NT2/D1 (cell line): Measurements from ENCODE around the gene CNKSR3.
"Not testable (repeated sequence)": the region's sequence is repeated elsewhere in the genome, so short reads cannot be mapped to it uniquely, and the experiment has no call there.

Experiments used
- DNase-seq: peaks from one replicate; pipeline ENCODE4 v3.0.0-alpha.2; 2011; ENCODE audit warnings: low read depth, low spot score
- H3K27me3 ChIP-seq: 2 replicates; pipeline ENCODE4 v1.6.0; 2011; ENCODE audit warnings: mild to moderate bottlenecking; ENCODE audit not compliant: insufficient read length, insufficient read depth
- H3K36me3 ChIP-seq: 2 replicates; pipeline ENCODE4 v1.6.1; 2011; ENCODE audit warnings: mild to moderate bottlenecking, low read length, mixed read lengths; ENCODE audit not compliant: insufficient read depth, insufficient read length
- H3K4me1 ChIP-seq: 2 replicates; pipeline ENCODE4 v1.5.1; 2011; ENCODE audit not compliant: insufficient read depth, insufficient read length
- H3K4me3 ChIP-seq: 2 replicates; pipeline ENCODE4 v1.5.1; 2011; ENCODE audit warnings: low read depth; ENCODE audit not compliant: insufficient read length
- H3K9ac ChIP-seq: 2 replicates; pipeline ENCODE4 v1.6.0; 2011; ENCODE audit warnings: low read depth; ENCODE audit not compliant: insufficient read length
- H3K9me3 ChIP-seq: 2 replicates; pipeline ENCODE4 v1.5.1; 2011; ENCODE audit warnings: mild to moderate bottlenecking, low read length; ENCODE audit not compliant: insufficient read depth
- SUZ12 ChIP-seq: IDR thresholded peaks from 2 replicates; pipeline ENCODE4 v1.6.1; 2011; ENCODE audit not compliant: insufficient read length, insufficient read depth; ENCODE audit errors: extremely low read depth
- YY1 ChIP-seq: IDR thresholded peaks from 2 replicates; pipeline ENCODE4 v1.6.1; 2011; ENCODE audit not compliant: insufficient read length, insufficient read depth
- ZNF274 ChIP-seq: IDR thresholded peaks from 2 replicates; pipeline ENCODE4 v1.6.1; 2011; ENCODE audit warnings: mild to moderate bottlenecking, low read depth, low read length

CNKSR3 gene

DNA sequence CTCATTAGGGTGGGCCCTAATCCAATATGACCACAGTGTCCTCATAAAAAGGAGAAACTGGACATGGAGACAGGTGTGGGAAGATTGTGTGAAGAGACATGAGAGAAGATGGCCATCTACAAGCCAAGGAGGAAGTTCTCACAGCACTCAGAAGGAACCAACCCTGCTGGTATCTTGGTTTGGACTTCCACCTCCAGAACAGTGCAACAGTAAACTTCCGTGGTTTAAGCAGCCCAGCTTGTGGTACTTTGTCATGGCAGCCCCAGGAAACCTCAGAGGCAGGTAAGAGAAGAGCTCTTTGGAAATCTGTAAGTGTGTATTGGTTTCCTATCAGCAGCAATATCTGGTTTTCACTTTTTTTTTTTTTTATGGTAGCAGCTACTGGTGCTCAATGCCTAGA lies 16.5 kb upstream of the CNKSR3 start:
- no peak for DNase-seq
- Histone ChIP-seq H3K27me3 (no peaks in the 10 kb centered on the region), H3K9ac (no peak overlapping the region), H3K36me3 (no peaks in the 10 kb centered on the region), H3K9me3 (no peaks in the 10 kb centered on the region), H3K4me3 (no peak overlapping the region), H3K4me1 (no peaks in the 10 kb centered on the region)
- TF ChIP-seq ZNF274 (no peak), SUZ12 (no peak), YY1 (no peak)

DNA sequence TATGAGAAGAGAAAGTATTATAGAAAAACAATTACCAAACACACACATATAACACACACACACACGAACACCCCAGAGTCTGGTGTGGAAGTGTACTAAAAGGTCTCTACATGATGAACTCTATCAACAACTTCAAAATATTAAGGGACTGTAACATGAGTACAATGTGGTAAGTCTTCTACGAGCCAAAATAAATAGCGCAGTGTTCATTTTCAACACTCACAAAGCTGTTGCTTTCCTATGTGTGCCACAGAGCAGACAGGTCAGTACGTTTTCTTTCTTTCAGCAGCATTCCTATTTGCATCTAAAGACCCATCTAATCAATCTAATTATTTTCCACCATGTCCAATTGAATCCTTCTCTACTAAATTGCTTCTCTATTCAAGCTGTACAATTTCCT lies 12.1 kb upstream of the CNKSR3 start:
- no peak for DNase-seq
- no peaks in the 10 kb centered on the region for H3K9me3 ChIP-seq
- H3K9ac ChIP-seq, result no peak overlapping the region
- TF ChIP-seq SUZ12, result no peak
- H3K4me1 ChIP-seq, result peaks cover 2% of the 10 kb centered on the region
- H3K27me3 ChIP-seq, result no peaks in the 10 kb centered on the region
- H3K4me3 ChIP-seq, result no peak overlapping the region
- H3K36me3 ChIP-seq, result no peaks in the 10 kb centered on the region

DNA sequence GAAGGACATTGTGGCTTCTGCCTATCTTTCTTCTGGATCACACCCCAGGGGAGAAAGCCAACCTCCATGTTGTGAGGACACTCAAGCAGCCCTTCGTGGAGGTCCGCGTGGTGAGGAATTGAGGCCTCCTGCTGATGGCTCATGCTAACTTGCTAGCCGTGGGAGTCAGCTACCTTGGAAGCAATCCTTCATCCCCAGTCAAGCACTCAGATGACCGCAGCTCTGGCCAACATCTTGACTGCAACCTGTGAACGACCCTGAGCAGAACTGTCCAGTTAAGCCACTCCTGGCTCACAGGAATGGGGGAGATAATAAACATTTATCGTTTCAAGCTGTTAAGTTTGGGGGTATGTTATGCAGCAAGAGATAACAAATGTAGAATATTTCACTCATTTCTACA lies 10.9 kb upstream of the CNKSR3 start:
- no peaks in the 10 kb centered on the region for H3K36me3 ChIP-seq
- peaks cover 2% of the 10 kb centered on the region for H3K4me1 ChIP-seq
- H3K4me3 ChIP-seq, result no peak overlapping the region
- no peak for TF ChIP-seq YY1
- TF ChIP-seq ZNF274, result no peak
- TF ChIP-seq SUZ12, result no peak
- no peak for DNase-seq
- no peaks in the 10 kb centered on the region for H3K9me3 ChIP-seq
- no peaks in the 10 kb centered on the region for H3K27me3 ChIP-seq
- H3K9ac ChIP-seq, result no peak overlapping the region

DNA sequence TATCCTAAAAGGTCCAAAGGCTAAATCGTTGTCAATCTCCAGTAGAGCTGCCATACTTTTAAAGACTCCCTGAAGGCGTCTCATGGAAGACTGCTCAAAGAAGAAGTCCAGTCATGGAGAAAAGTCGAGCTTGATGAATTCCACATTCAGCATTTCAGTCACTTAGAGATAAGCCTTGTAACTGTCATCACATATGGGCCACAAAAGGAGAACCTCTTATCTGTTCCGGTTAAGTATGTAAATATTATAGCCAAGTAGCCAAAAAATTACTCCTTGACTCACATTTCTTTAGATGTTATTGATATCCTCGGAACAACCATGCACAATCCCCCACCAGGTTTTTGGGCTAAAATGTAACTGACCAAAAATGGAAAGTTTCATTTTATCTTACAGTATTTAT lies 9.8 kb upstream of the CNKSR3 start:
- Histone ChIP-seq H3K9me3 (no peaks in the 10 kb centered on the region), H3K27me3 (no peaks in the 10 kb centered on the region), H3K4me1 (peaks cover 2% of the 10 kb centered on the region), H3K4me3 (no peak overlapping the region), H3K36me3 (no peaks in the 10 kb centered on the region), H3K9ac (no peak overlapping the region)
- TF ChIP-seq YY1, result no peak
- no peak for TF ChIP-seq SUZ12
- DNase-seq, result no peak

- Histone ChIP-seq H3K4me3 (no peak overlapping the region), H3K4me1 (peaks cover 2% of the 10 kb centered on the region), H3K9ac (no peak overlapping the region), H3K27me3 (no peaks in the 10 kb centered on the region), H3K9me3 (no peaks in the 10 kb centered on the region), H3K36me3 (no peaks in the 10 kb centered on the region)
- DNase-seq, result no peak
- TF ChIP-seq ZNF274 (no peak), SUZ12 (no peak), YY1 (no peak)
Measured at GRCh38 chr6:154518396-154518795, 7.9 kb upstream of the CNKSR3 start.

DNA sequence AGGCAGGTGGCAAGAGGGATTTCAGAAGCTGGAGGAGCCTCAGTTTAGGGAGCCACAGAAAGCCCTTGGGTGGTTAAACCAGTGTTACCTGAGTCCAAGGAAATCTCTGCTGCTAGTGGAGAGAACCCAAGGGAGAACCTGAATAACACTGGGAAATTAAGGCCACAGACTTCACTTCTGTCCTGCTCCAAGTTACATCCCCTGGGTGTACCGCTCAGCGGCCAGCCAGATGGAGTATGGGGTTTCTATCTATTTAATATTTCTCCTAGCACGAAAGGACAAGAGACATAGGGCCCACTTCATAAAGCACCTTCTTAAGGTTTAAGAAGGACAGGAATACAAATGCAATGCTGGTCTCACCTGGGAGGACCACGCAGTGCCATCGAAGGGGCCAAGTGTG lies 5.8 kb upstream of the CNKSR3 start:
- no peak overlapping the region for H3K9ac ChIP-seq

DNA sequence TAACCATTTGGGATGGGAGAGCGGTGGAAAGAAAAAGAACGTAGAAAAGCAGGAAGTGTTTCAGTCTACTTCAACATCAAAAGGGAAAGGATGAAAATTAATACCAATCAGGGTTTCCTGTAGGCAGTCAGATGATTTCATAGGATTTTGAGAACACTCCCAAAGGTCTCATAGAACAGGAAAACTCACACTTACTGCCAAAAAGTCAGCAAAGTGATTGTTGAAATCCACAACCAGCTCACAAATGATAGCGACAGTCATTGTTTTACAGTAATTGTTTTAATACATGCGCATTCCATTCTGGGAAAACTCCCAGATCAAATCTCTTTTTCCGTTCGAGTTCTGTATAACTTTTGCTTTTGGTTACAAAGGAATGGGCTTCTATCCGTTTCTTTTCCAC lies 5.3 kb upstream of the CNKSR3 start:
- no peak overlapping the region for H3K9ac ChIP-seq
- H3K36me3 ChIP-seq, result no peaks in the 10 kb centered on the region
- no peak overlapping the region for H3K4me3 ChIP-seq
- H3K9me3 ChIP-seq, result no peaks in the 10 kb centered on the region
- peaks cover 2% of the 10 kb centered on the region for H3K4me1 ChIP-seq
- no peak for DNase-seq
- no peaks in the 10 kb centered on the region for H3K27me3 ChIP-seq
- TF ChIP-seq YY1 (no peak), SUZ12 (no peak), ZNF274 (no peak)

More for the DNA sequence above, 5.8 kb upstream of the CNKSR3 start:
- TF ChIP-seq YY1, result no peak
- no peak for TF ChIP-seq ZNF274
- TF ChIP-seq SUZ12, result no peak
- no peak overlapping the region for H3K4me3 ChIP-seq
- H3K9me3 ChIP-seq, result no peaks in the 10 kb centered on the region
- peaks cover 2% of the 10 kb centered on the region for H3K4me1 ChIP-seq
- no peaks in the 10 kb centered on the region for H3K27me3 ChIP-seq
- no peaks in the 10 kb centered on the region for H3K36me3 ChIP-seq
- DNase-seq, result no peak

GRCh38 chr6:154515076-154515475 lies 4.6 kb upstream of the CNKSR3 start:
- H3K9me3 ChIP-seq, H3K4me1 ChIP-seq, H3K36me3 ChIP-seq, H3K27me3 ChIP-seq, DNase-seq, H3K4me3 ChIP-seq, H3K9ac ChIP-seq: not testable (repeated sequence)
